Activated CD8-positive, alpha-beta T cell treated with anti-CD3 and anti-CD28 coated beads for 36 hours (primary cell): Measurements from ENCODE around the gene FDPS. TPM values are rescaled to one million over a fixed set of nuclear protein-coding genes. Genes with fewer than 3 reads are reported as not detected.
A peak's percentile ranks its signal among the peaks of the same experiment; 100 is the strongest.

Experiments
- ATAC-seq: fragments of 200-7000 bp; cut with Tn5 transposase; one replicate; pipeline ENCODE4 v1.10.0; 2021; ENCODE audit warnings: mild to moderate bottlenecking, moderate library complexity
- CTCF ChIA-PET: fragments of 350-600 bp; sonication (Branson Sonifier 250); formaldehyde crosslinking; loops from one replicate; lab custom pipeline; 2021; ENCODE audit warnings: antibody characterized with exemption; lab: Charles Lee
- POLR2A ChIA-PET: fragments of 350-600 bp; sonication (Branson Sonifier 250); formaldehyde crosslinking; loops from one replicate; lab custom pipeline; 2021; ENCODE audit warnings: antibody characterized with exemption; lab: Charles Lee
- DNase-seq: peaks from one replicate; pipeline ENCODE4 v3.0.0-alpha.2; 2020
- H3K27ac Mint-ChIP-seq: one replicate; pipeline ENCODE4 v1.8.0; 2021; ENCODE audit warnings: mild to moderate bottlenecking, mixed read lengths
- H3K27me3 Mint-ChIP-seq: one replicate; pipeline ENCODE4 v1.8.0; 2021; ENCODE audit warnings: mixed read lengths
- H3K36me3 Mint-ChIP-seq: one replicate; pipeline ENCODE4 v1.8.0; 2021; ENCODE audit warnings: low read depth, mixed read lengths
- H3K4me1 Mint-ChIP-seq: one replicate; pipeline ENCODE4 v1.8.0; 2021; ENCODE audit warnings: low read depth, mixed read lengths
- H3K4me3 Mint-ChIP-seq: one replicate; pipeline ENCODE4 v1.8.0; 2021; ENCODE audit warnings: mild to moderate bottlenecking, moderate library complexity, mixed read lengths
- H3K9me3 Mint-ChIP-seq: one replicate; pipeline ENCODE4 v1.8.0; 2021; ENCODE audit warnings: mixed read lengths
- CTCF ChIP-seq: fragments of 200-600 bp; IDR thresholded peaks from one replicate; pipeline ENCODE4 v1.8.0; 2022; ENCODE audit warnings: antibody characterized with exemption, mild to moderate bottlenecking
- intact Hi-C: fragments of 100-400 bp; cut with micrococcal nuclease; formaldehyde crosslinking; loops from one replicate; pipeline ENCODE4 v1.10.0; 2022
- total RNA-seq, 2 experiments: library from RNA; stranded (reverse); gene quantifications; one replicate each; pipeline ENCODE4 v1.2.3, GENCODE V29; 2021

FDPS gene
- total RNA-seq, 2 experiments from 2014 or later = 293 to 316 TPM

- CTCF ChIA-PET = no interaction called here
- TF ChIP-seq CTCF = no peak
- ATAC-seq (no peak), DNase-seq (no peak)
- Mint-ChIP-seq H3K27me3 (peaks cover 33% of the 10 kb centered on the region), H3K36me3 (no peaks in the 10 kb centered on the region), H3K27ac (no peak overlapping the region), H3K9me3 (no peaks in the 10 kb centered on the region), H3K4me3 (no peak overlapping the region), H3K4me1 (peaks cover 4% of the 10 kb centered on the region)
- intact Hi-C loops = no loop called here
- POLR2A ChIA-PET = interaction anchor here (0.6 to 1.4 kb wide), 3 partner anchors 14 to 45 kb away, joined by 3 to 4 read pairs (median 3); partner anchors contain the start of gene ENTREP3
Measured at GRCh38 chr1:155293086-155293749, 15.4 kb upstream of the FDPS start.

- H3K27ac Mint-ChIP-seq = no peak overlapping the region
- no peaks in the 10 kb centered on the region for H3K9me3 Mint-ChIP-seq
Measured at GRCh38 chr1:155294520-155295182, 14.0 kb upstream of the FDPS start.

GRCh38 chr1:155295183-155295941 lies 13.3 kb upstream of the FDPS start:
- H3K4me1 Mint-ChIP-seq = peaks cover 4% of the 10 kb centered on the region
- H3K4me3 Mint-ChIP-seq = no peak overlapping the region
- no peak for TF ChIP-seq CTCF
- no peak overlapping the region for H3K27ac Mint-ChIP-seq
- peak; percentile 27 for ATAC-seq
- H3K36me3 Mint-ChIP-seq = no peaks in the 10 kb centered on the region
- ChIA-PET POLR2A (interaction anchor here (0.8 to 1.1 kb wide), 2 partner anchors 44 to 47 kb away, joined by 3 to 5 read pairs; no protein-coding TSS in a partner anchor), CTCF (no interaction called here)
- H3K9me3 Mint-ChIP-seq = no peaks in the 10 kb centered on the region
- no peak for DNase-seq
- H3K27me3 Mint-ChIP-seq = peaks cover 30% of the 10 kb centered on the region
- intact Hi-C loops = no loop called here

More at GRCh38 chr1:155294520-155295182, 14.0 kb upstream of the FDPS start:
- ChIA-PET CTCF (no interaction called here), POLR2A (interaction anchor here (0.8 to 1.1 kb wide), 2 partner anchors 43 to 48 kb away, joined by 3 to 5 read pairs; no protein-coding TSS in a partner anchor)
- Mint-ChIP-seq H3K4me3 (no peak overlapping the region), H3K4me1 (peaks cover 4% of the 10 kb centered on the region), H3K36me3 (no peaks in the 10 kb centered on the region), H3K27me3 (peaks cover 33% of the 10 kb centered on the region)
- TF ChIP-seq CTCF = no peak
- DNase-seq (no peak), ATAC-seq (no peak)
- intact Hi-C loops = no loop called here

GRCh38 chr1:155295942-155296267 lies 12.8 kb upstream of the FDPS start:
- H3K4me1 Mint-ChIP-seq = peaks cover 4% of the 10 kb centered on the region
- intact Hi-C loops = no loop called here
- CTCF ChIA-PET = no interaction called here
- peaks cover 30% of the 10 kb centered on the region for H3K27me3 Mint-ChIP-seq
- POLR2A ChIA-PET = no interaction called here
- ATAC-seq (no peak), DNase-seq (no peak)
- H3K9me3 Mint-ChIP-seq = no peaks in the 10 kb centered on the region
- no peak overlapping the region for H3K4me3 Mint-ChIP-seq
- no peak overlapping the region for H3K27ac Mint-ChIP-seq
- no peak for TF ChIP-seq CTCF
- no peaks in the 10 kb centered on the region for H3K36me3 Mint-ChIP-seq
